K562 (cell line): ENCODE data around the gene ITGB2. TPM values are rescaled to one million over a fixed set of nuclear protein-coding genes. Genes with fewer than 3 reads are reported as not detected.

ENCODE experiments used
- FOXJ2 ChIP-seq: fragments of 200-800 bp; sonication (Bioruptor generic); IDR thresholded peaks from 2 replicates; pipeline ENCODE4 v1.6.1; 2016; ENCODE audit warnings: missing genetic modification characterization, missing compliant biosample characterization
- HLTF ChIP-seq: fragments of 450-650 bp; IDR thresholded peaks from 2 replicates; pipeline ENCODE4 v1.6.1; 2016
- HMG20B ChIP-seq: fragments of 250-450 bp; sonication (Bioruptor Pico); IDR thresholded peaks from 2 replicates; pipeline ENCODE4 v1.5.0; 2021; ENCODE audit warnings: mild to moderate bottlenecking
- KLF1 ChIP-seq: fragments of 450-650 bp; IDR thresholded peaks from 2 replicates; pipeline ENCODE4 v1.6.1; 2016; ENCODE audit warnings: missing genetic modification characterization, missing compliant biosample characterization
- KLF13 ChIP-seq: fragments of 450-650 bp; IDR thresholded peaks from 2 replicates; pipeline ENCODE4 v1.6.1; 2016; ENCODE audit warnings: missing genetic modification characterization, low read depth, mild to moderate bottlenecking, missing compliant biosample characterization, moderate library complexity, borderline replicate concordance
- NBN ChIP-seq: fragments of 450-650 bp; IDR thresholded peaks from 2 replicates; pipeline ENCODE4 v1.6.1; 2016; ENCODE audit warnings: low read depth, mild to moderate bottlenecking
- NFXL1 ChIP-seq: fragments of 450-650 bp; formaldehyde crosslinking; IDR thresholded peaks from 2 replicates; pipeline ENCODE4 v1.4.0; 2021; ENCODE audit warnings: mild to moderate bottlenecking
- PML ChIP-seq: IDR thresholded peaks from 2 replicates; pipeline ENCODE4 v1.6.1; 2012; ENCODE audit warnings: low read length, inconsistent platforms
- PPARD ChIP-seq: fragments of 250-450 bp; sonication (Bioruptor Pico); IDR thresholded peaks from 2 replicates; pipeline ENCODE4 v1.8.0; 2022; ENCODE audit warnings: inconsistent platforms, mild to moderate bottlenecking, moderate library complexity
- SETDB1 ChIP-seq: IDR thresholded peaks from one replicate; pipeline ENCODE4 v1.6.1; 2012; ENCODE audit warnings: low read length, control low read depth, inconsistent platforms
- SP1 ChIP-seq: sonication (generic); formaldehyde crosslinking; IDR thresholded peaks from 2 replicates; pipeline ENCODE4 v1.8.1; 2022; ENCODE audit warnings: mild to moderate bottlenecking, missing genetic modification reagents
- ZNF696 ChIP-seq: fragments of 250-450 bp; sonication (Bioruptor Pico); conservative IDR thresholded peaks from 2 replicates; pipeline ENCODE4 v1.4.0; 2020; ENCODE audit warnings: mild to moderate bottlenecking, moderate library complexity
- ZNF75A ChIP-seq: fragments of 450-650 bp; formaldehyde crosslinking; IDR thresholded peaks from 2 replicates; pipeline ENCODE4 v1.4.0; 2020; ENCODE audit warnings: mild to moderate bottlenecking
- ZNF785 ChIP-seq: fragments of 250-450 bp; sonication (Bioruptor Pico); IDR thresholded peaks from 2 replicates; pipeline ENCODE4 v1.4.0; 2020; ENCODE audit warnings: mild to moderate bottlenecking
- polyA plus RNA-seq, 8 experiments: library from polyadenylated mRNA; depleted of rRNA in 4 of 8; stranded (reverse) in 5 of 8; unstranded in 3 of 8; fragments of >200 nt; fragmentation: Nextera tagmentation in 2 of 8; fragmentation: Illumina TruSeq in 1 of 8; extraction: Ambion mirVana in 2 of 8; extraction: Trizol in 1 of 8; gene quantifications; 2 replicates each; pipeline versions ENCODE4 v1.2.1 to v1.2.3, GENCODE V29; 2011 to 2014; ENCODE audit warnings: inconsistent platforms in 1 of 8, missing spikeins in 1 of 8
- total RNA-seq, 7 experiments: library from RNA; depleted of rRNA in 6 of 7; stranded (reverse); fragments of >200 nt in 6 of 7; fragmentation: Illumina TruSeq in 2 of 7; extraction: Trizol in 2 of 7; gene quantifications; 2 replicates each; pipeline versions ENCODE4 v1.2.1 to v1.2.3, GENCODE V29; 2011 to 2021; ENCODE audit warnings: low replicate concordance in 1 of 7
- TF ChIP-seq, protein P1 (sequence below): fragments of 250-450 bp; sonication (Bioruptor Pico); IDR thresholded peaks from 2 replicates; pipeline ENCODE4 v1.4.0; 2020
- TF ChIP-seq, protein P2 (sequence below): fragments of 250-450 bp; sonication (Bioruptor Pico); IDR thresholded peaks from 2 replicates; pipeline ENCODE4 v1.8.0; 2022; ENCODE audit warnings: moderate library complexity, mild to moderate bottlenecking, inconsistent platforms
- TF ChIP-seq, protein P3 (sequence below): sonication (generic); formaldehyde crosslinking; IDR thresholded peaks from 2 replicates; pipeline ENCODE4 v1.5.0; 2020; ENCODE audit warnings: missing genetic modification reagents
- TF ChIP-seq, protein P4 (sequence below): IDR thresholded peaks from 3 replicates; pipeline ENCODE4 v1.6.1; 2011; ENCODE audit warnings: borderline replicate concordance, mild to moderate bottlenecking, moderate library complexity; ENCODE audit not compliant: insufficient read length; ENCODE audit errors: extremely low read depth

The ITGB2 gene
- total and polyA plus RNA-seq, 9 of the 15 experiments (the other 6 are each of a cell fraction or from before 2014, with no cell fraction given), result 0.07 to 1.3 (median 0.51) TPM; not detected in 2

DNA sequence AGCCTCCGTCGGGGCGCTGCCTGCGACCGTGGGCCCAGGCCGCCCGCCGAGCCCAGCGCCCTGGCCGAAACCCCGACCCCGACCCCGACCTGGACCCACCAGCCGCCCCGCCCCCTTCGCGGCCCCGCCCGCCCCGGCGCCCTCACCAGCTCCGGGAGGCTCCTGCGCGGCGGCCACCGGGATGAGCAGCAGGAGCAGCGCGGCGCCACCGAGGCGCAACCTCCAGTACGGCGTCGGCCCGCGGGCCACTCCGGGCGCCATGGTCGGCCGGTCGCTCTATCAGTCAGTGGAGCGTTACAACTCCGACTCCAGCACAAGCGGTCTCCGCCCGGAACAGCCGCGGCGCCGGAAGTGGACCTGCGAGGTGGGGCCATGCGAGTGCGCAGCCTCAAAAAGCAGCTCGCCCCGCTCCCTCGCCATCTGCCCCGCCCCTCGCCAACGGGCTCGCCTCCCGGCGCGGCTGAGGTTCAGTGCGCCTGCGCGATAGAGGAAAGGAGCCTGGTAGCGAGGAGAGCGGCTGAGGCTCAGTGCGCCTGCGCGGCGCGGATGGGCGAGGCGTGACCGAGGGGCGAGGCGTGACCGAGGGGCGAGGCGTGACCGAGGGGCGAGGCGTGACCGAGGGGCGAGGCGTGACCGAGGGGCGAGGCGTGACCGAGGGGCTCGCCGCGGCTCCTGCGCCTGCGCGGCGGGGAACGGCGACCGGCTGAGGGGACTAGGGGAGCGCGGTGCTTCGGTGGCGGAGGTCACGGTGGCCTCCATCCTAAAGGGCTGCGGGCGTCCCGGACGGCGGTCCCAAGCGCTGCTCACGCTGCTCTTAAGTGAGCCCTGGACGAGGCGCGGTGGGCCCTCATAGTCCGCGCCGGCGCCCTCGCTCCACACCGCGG, 47.1 kb downstream of the ITGB2 start, which contains the start of gene PTTG1IP (continued):
- TF ChIP-seq FOXJ2, result no peak
- no peak for TF ChIP-seq SETDB1
- peak; percentile 67; the same call in 1 of the 2 replicates for TF ChIP-seq SP1 (CRISPR knock-in tag)
- TF ChIP-seq, protein P1, sequence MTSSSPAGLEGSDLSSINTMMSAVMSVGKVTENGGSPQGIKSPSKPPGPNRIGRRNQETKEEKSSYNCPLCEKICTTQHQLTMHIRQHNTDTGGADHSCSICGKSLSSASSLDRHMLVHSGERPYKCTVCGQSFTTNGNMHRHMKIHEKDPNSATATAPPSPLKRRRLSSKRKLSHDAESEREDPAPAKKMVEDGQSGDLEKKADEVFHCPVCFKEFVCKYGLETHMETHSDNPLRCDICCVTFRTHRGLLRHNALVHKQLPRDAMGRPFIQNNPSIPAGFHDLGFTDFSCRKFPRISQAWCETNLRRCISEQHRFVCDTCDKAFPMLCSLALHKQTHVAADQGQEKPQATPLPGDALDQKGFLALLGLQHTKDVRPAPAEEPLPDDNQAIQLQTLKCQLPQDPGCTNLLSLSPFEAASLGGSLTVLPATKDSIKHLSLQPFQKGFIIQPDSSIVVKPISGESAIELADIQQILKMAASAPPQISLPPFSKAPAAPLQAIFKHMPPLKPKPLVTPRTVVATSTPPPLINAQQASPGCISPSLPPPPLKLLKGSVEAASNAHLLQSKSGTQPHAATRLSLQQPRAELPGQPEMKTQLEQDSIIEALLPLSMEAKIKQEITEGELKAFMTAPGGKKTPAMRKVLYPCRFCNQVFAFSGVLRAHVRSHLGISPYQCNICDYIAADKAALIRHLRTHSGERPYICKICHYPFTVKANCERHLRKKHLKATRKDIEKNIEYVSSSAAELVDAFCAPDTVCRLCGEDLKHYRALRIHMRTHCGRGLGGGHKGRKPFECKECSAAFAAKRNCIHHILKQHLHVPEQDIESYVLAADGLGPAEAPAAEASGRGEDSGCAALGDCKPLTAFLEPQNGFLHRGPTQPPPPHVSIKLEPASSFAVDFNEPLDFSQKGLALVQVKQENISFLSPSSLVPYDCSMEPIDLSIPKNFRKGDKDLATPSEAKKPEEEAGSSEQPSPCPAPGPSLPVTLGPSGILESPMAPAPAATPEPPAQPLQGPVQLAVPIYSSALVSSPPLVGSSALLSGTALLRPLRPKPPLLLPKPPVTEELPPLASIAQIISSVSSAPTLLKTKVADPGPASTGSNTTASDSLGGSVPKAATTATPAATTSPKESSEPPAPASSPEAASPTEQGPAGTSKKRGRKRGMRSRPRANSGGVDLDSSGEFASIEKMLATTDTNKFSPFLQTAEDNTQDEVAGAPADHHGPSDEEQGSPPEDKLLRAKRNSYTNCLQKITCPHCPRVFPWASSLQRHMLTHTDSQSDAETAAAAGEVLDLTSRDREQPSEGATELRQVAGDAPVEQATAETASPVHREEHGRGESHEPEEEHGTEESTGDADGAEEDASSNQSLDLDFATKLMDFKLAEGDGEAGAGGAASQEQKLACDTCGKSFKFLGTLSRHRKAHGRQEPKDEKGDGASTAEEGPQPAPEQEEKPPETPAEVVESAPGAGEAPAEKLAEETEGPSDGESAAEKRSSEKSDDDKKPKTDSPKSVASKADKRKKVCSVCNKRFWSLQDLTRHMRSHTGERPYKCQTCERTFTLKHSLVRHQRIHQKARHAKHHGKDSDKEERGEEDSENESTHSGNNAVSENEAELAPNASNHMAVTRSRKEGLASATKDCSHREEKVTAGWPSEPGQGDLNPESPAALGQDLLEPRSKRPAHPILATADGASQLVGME (CRISPR knock-in tag), result peak; percentile 91
- TF ChIP-seq, protein P2, sequence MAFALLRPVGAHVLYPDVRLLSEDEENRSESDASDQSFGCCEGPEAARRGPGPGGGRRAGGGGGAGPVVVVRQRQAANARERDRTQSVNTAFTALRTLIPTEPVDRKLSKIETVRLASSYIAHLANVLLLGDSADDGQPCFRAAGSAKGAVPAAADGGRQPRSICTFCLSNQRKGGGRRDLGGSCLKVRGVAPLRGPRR (CRISPR knock-in tag), result no peak
- 0 out of 2 replicates have a peak, but pooled peaks have one; percentile 10 for TF ChIP-seq KLF13 (tag)
- TF ChIP-seq NBN, result no peak
- no peak for TF ChIP-seq ZNF785 (CRISPR knock-in tag)
- TF ChIP-seq ZNF696 (CRISPR knock-in tag), result no peak
- peak; percentile 87; the same call in 1 of the 2 replicates for TF ChIP-seq KLF1 (tag)
- TF ChIP-seq HMG20B (CRISPR knock-in tag), result no peak
- TF ChIP-seq, protein P3, sequence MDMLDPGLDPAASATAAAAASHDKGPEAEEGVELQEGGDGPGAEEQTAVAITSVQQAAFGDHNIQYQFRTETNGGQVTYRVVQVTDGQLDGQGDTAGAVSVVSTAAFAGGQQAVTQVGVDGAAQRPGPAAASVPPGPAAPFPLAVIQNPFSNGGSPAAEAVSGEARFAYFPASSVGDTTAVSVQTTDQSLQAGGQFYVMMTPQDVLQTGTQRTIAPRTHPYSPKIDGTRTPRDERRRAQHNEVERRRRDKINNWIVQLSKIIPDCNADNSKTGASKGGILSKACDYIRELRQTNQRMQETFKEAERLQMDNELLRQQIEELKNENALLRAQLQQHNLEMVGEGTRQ (CRISPR knock-in tag), result no peak
- TF ChIP-seq ZNF75A (CRISPR knock-in tag), result no peak
- TF ChIP-seq PPARD (CRISPR knock-in tag), result no peak
- TF ChIP-seq, protein P4, sequence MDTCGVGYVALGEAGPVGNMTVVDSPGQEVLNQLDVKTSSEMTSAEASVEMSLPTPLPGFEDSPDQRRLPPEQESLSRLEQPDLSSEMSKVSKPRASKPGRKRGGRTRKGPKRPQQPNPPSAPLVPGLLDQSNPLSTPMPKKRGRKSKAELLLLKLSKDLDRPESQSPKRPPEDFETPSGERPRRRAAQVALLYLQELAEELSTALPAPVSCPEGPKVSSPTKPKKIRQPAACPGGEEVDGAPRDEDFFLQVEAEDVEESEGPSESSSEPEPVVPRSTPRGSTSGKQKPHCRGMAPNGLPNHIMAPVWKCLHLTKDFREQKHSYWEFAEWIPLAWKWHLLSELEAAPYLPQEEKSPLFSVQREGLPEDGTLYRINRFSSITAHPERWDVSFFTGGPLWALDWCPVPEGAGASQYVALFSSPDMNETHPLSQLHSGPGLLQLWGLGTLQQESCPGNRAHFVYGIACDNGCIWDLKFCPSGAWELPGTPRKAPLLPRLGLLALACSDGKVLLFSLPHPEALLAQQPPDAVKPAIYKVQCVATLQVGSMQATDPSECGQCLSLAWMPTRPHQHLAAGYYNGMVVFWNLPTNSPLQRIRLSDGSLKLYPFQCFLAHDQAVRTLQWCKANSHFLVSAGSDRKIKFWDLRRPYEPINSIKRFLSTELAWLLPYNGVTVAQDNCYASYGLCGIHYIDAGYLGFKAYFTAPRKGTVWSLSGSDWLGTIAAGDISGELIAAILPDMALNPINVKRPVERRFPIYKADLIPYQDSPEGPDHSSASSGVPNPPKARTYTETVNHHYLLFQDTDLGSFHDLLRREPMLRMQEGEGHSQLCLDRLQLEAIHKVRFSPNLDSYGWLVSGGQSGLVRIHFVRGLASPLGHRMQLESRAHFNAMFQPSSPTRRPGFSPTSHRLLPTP, result no peak
- no peak for TF ChIP-seq PML
- no peak for TF ChIP-seq NFXL1 (CRISPR knock-in tag)
- no peak for TF ChIP-seq HLTF
